Right lung (tissue), 10 donors: ENCODE results near the gene TBRG4. TPM values are rescaled to one million over a fixed set of nuclear protein-coding genes. Genes with fewer than 3 reads are reported as not detected.
"Not testable (repeated sequence)": the region's sequence is repeated elsewhere in the genome, so short reads cannot be mapped to it uniquely, and the experiment has no call there.

ENCODE experiments used
- DNase-seq, 2 donors: peaks; one replicate each; pipeline ENCODE4 v3.0.0-alpha.2; 2013
- long read RNA-seq, 8 donors: transcript quantifications; one replicate each; lab custom pipeline, GENCODE V29; 2026
- polyA plus RNA-seq, 5 donors: library from polyadenylated mRNA; unstranded; fragments of 120-200 nt; gene quantifications; one replicate each; pipeline versions ENCODE4 v1.2.1 to v1.2.3, GENCODE V29; 2013; ENCODE audit warnings: inconsistent platforms in 1 of 5, low replicate concordance in 1 of 5; ENCODE audit not compliant: insufficient read length in 5 of 5, insufficient read depth in 1 of 5

TBRG4 gene
- polyA plus RNA-seq: 10 to 100 TPM; 36.7 to 51.1 (median 44.9) TPM
- long read RNA-seq, donor 1, transcript TBRG4-201 (11 exons, 2,243 nt): major isoform, 6 of 11 reads
- long read RNA-seq, donor 1, partial matches to known transcripts: 0 of 11 reads
- long read RNA-seq, donor 1, other reads (novel, unspliced or antisense): 0 of 11 reads
- long read RNA-seq, donor 2, partial matches to known transcripts: 0 of 4 reads
- long read RNA-seq, donor 2, other reads (novel, unspliced or antisense): 0 of 4 reads
- long read RNA-seq, donor 3, partial matches to known transcripts: 5 of 15 reads
- long read RNA-seq, donor 3, other reads (novel, unspliced or antisense): 0 of 15 reads
- long read RNA-seq, donor 4, partial matches to known transcripts: 5 of 6 reads
- long read RNA-seq, donor 4, other reads (novel, unspliced or antisense): 0 of 6 reads
- long read RNA-seq, donor 5, partial matches to known transcripts: 5 of 10 reads
- long read RNA-seq, donor 5, other reads (novel, unspliced or antisense): 0 of 10 reads
- long read RNA-seq, donor 6, partial matches to known transcripts: 17 of 23 reads
- long read RNA-seq, donor 6, other reads (novel, unspliced or antisense): 0 of 23 reads
- long read RNA-seq, donor 7, partial matches to known transcripts: 8 of 13 reads
- long read RNA-seq, donor 7, other reads (novel, unspliced or antisense): 0 of 13 reads
- long read RNA-seq, donor 8, partial matches to known transcripts: 0 of 1 reads
- long read RNA-seq, donor 8, other reads (novel, unspliced or antisense): 0 of 1 reads

DNA sequence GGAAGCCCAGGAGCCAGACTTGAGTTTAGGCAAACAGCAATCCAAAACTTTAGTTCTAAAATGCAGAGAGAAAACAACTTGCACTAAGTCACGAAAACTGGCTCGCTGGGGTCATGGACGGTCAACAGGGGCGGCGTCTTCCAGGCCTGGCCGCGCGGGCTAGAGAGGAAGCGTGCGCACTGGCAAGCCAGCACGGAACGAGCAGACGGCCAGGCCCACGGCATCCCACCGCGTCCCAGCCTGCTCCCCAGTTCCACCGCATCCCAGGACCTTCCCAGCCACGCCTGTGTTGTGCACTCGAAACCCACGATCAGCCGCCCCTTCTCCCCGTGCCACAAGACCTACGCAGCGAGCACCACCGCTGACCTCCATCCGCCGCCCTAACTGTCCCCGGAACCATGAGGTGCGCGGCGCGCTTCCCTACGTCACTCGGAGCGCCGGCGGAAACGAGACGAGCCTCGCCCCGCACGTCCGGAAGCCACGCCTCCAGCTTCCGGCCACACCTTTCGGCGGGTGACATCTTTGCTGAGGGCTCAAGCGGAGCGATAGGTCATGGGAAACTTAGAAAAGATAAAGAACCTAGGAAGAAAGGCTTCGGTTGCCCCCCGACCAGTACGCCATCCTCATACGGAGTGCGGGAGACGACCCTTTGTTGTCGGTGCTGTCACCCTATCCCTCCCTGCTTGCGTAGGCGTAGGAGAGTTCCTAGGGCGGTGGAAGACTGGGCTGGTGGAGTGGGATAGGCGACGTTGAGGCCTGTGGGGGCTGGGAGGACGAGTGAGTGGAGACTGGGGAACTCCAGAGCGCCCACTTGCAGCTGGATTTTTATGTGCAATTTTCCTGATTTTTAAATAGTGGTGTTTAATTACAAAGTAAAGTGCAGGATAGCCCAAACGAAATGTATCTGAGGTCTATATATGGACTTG is at the start of gene TBRG4:
Gene TBRG4, minus strand, starts transcription at position 400 of the 926 bp plus-strand sequence. CDS start 2,460 bp downstream, outside the sequence.
- peak; percentile 96 for DNase-seq

DNA sequence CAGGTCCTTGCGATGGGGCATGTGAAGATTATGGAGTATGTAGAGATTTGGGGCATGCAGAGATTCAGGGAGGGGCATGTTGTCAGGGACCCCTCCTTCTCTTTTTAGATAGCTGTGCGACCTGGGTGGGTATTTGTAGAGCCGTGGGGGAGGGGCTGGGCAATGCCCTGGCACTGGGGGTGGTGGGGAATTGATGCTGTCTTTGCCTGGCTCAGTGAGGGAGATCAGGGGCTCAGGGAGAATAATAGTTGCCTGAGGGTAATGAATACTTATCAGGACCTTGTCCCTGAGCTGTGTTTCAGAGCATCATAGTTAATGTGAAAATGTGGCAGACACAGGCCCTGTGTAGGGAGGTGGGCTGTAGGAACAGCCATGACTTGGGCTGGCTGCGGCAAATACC is 49.6 kb upstream of the TBRG4 start:
- no peak for DNase-seq

DNA sequence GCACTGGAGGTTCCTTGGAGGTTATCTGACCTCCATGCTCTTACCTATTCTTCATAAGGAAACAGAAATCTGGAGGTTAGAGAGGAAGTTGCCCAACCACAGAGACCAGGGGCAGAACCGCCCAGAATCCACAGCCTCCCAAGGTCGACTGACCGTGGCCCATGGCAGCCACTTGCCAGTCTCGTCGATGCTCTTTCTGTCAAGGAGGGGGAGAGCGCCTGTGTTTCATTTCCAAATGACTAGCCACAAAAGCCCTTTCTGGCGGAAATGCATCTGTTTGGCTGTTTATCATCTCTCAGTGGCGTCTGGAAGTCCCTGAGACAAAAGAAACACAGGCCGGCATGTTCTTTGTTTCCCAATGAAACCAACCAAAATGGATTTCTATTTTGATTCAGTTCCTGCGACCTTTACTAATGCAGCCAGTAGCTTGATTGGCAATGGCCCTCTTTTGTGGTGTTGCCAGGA is 49.0 kb upstream of the TBRG4 start:
- DNase-seq: no peak

DNA sequence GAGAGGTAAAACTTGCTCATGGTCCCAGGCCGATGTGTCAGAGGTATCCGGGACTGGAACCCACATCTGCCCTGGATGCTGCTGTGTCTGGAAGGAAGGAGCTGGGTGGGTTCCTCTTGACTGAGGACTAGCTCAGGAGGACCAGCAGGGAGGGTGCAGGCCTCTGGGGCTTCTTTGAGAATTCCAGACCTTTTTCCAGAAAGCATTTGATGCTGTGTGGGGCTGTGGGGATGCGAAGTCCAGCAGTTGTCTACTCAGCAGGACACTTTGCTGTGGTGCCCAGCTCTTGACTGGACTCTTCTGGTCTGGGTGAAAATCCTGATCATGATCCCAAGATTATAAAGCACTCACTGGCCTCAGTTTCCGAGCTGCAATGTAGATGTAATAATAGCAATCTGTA is 47.8 kb upstream of the TBRG4 start:
- no peak for DNase-seq

DNA sequence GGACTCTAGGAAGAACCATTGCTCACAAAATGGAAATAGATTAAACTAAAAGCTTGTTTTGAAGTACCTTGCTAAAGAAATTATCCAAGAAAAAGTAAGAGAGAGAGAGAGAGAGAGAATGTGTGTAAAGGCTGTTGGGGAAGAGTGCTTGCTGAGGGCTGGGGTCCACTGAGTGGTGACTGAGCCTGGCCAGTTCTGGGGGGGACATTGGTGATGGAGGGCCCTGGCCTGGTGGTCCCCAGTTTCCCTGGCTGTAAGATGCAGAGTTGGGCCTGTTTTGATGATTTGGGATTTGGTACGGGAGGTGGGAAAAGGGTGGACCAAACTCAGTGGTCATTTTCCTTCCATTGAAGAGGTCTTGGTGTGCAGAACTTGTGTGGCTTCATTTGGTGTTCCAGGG is 47.0 kb upstream of the TBRG4 start:
- DNase-seq: no peak

DNA sequence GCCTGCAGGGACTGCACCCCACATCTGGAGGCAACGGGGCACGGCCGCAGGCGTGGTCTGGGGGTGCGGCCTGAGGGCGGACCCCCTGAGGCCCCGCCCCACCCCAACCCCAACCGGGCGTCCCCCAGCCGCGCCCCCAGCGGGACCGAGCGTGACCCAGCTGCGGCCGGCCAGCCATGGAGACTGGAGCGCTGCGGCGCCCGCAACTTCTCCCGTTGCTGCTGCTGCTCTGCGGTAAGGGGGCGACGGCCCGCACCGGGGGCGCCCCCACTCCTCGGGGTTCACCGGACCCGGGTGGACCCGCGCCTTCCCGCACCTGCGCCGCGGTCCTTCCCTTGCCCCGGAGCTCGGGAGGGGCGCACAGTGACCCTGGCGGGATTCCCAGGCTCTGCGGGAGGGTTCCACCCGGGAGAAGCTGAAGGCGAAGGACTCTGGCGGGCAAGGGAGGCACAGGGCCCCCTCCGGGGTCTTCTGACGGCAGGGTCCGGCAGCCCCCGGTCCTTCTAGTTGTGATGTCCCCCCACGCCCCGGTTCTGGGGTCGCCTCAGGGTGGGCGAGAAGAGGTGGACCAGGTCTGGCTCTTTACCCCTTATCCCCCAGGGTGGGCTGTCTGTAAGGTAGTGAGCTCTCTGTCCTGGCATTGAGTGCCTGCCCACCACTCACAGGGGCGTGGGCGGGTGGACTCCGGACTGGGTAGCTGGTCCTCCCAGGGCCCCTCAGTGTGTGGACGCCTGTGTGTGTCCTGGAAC is 46.3 kb upstream of the TBRG4 start, which contains the start of gene RAMP3:
Gene RAMP3, plus strand, starts transcription at position 139 of the 749 bp plus-strand sequence. Its CDS starts 38 bp downstream, at position 177.
- no peak for DNase-seq

DNA sequence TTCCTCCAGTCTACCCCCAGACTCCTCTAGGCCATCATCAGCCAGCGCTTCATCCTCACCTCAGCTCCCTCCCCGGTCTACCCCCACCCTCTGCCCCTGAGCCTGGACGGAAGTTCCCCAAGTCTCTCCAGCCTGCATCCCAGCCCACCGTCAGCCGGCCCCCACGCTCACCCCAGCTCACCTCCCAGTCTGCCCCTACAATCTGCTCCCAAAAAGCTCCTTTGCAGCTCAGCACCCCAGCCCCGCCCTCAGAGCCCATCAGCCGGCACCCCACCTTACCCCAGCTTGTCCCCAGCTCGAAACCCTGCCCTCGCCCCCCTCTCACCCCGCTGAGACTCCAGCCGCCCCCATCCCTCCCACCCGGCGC is 45.8 kb upstream of the TBRG4 start:
- no peak for DNase-seq

DNA sequence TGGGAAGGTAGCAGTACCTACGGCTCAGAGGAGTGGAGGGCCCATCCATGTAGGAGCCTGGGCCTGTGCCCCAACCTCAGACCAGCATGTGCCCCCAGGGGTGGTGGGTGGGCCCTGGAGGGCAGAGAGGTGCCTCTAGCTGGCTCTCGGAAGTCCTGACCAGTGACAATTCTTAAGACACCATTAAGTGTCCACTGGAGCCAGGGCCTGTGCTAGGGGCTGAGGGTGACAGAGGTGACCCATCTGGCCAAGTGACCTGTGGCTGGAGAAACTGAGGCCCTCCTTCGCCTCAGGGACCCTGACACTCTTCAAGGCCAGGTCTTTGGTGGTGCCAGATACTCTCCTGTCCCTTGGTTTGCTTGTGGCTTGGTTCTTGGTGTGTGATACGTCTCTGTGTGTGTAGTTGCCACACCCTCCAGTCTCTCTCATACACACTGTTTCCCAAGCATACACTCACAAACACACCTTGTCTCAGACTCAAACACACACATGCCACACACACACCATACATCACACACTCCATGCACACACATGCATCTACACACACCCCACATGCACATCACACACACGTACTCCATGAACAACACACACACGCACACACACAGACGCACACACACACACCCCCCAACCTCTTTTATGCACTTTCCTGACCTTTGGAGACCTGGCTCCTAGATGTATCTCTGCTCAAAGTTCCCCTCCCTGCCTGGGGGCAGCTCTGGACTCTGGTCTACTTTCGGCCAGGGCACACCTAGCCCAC is 45.2 kb upstream of the TBRG4 start:
- no peak for DNase-seq

DNA sequence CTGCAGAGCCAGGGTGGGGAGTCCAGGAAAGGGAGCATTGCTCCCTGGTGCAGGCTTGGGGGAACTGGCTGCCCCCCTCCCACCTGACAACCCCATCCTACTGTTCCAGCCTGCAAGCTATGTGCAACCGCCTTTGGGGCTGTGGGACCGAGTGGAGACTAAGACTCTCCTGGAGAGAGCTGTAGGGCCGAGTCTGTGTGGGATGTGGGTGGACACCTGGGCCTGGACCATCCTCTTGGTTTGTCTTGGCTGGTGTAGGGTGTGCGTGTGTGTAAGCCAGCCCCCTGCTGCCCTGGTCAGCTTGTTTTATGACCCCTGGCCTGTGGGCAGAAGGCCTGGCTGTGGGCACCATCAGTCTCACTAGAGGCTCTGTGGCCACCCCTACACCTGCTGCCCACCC is 44.4 kb upstream of the TBRG4 start:
- DNase-seq: no peak

DNA sequence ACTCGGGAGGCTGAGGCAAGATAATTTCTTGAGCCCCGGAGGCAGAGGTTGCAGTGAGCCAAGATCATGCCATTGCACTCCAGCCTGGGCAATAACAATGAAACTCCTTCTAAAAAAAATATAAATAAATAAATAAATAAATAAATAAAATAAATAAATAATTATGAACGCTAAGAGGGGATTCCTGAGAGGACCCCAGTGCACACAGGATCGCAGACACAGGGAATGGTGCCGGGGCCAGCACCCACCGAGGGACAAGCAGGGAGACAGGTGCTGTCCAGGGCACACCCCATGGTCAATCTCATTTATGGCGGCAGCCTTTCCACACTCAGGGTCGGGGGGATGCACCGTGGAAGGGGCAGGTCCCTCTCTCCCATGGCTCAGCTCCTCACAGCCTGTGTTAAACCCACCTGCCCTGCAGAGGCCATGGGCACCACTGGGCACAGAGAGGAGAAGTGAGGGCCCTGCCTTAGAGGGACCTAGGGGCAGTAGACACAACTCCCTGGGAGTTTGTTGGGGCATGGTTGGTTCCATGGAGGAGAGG is 43.9 kb upstream of the TBRG4 start:
- no peak for DNase-seq

DNA sequence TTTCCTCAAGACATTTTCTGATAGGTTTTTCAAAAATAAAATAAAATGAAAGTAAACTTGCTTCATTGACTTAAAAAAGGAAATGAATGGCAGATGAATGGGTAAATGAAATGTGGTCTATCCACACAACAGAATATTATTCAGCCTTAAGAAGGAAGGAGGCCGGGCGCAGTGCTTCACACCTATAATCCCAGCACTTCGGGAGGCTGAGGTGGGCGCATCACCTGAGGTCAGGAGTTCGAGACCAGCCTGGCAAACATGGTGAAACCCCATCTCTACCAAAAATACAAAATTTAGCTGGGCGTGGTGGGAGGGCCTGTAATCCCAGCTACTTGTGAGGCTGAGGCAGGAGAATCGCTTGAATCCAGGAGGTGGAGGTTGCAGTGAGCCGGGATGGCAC is 42.4 kb upstream of the TBRG4 start:
- DNase-seq: not testable (repeated sequence)

DNA sequence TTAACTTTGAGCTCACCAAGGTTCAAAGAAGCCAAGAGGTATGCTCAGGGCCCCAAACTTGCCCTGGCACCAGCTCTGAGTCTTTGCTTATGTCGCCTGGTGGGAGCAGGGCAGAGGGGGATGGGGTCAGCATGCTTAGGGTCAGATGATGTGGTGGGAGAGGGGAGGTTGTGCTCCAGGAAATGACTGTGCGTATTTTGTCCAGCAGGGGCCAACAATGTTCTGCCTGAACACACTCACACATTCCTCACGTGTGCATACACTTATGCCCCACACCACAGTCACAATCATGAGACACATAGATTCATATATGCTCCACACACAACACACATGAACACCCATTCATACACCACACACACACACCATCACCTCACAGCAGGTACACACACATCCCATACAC is 41.7 kb upstream of the TBRG4 start:
- no peak for DNase-seq

DNA sequence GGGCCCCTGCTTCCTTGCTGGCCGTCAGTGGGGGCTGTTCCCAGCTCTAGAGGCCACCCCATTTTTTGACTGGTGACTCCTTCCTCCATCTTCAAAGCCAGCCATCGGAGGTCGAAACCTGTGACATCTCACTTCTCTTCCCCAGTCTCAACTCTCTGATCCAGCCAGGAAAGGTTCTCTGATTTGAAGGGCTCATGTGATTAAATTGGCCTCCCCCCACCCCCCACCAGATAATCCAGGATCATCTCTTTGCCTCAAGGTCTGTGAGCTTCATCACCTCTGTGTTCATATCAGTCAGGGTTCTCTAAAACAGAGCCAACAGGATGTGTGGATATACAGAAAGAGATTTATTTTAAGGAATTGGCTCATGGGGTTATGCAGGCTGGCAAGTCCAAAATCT is 40.5 kb upstream of the TBRG4 start:
- no peak for DNase-seq

DNA sequence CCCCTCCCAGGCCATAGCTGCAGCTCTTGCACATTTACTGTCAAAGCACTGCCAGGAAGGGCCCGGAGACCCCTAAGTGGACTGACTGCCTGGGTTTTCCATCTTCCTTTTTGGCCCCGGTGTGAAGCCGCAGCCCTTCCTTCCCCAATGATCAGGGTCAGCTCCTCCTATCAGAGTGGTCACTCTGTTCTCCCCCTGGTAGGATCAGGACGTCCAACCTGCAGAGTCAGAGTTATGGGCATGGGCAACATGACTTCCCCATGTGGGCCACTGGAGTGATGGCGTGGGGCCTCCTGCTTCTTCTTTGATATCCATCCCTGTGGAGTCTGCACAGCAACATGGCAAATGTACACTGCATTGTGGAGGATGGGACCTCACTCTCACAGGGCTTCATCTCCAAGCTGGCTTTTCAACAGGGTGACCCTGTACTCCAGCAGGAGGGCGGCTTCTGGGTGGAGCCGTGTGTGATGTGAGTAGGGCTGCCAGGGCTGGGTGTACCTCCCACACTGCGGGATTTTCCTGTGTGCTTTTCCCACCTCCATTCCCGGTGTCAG is 39.7 kb upstream of the TBRG4 start:
- DNase-seq: no peak

DNA sequence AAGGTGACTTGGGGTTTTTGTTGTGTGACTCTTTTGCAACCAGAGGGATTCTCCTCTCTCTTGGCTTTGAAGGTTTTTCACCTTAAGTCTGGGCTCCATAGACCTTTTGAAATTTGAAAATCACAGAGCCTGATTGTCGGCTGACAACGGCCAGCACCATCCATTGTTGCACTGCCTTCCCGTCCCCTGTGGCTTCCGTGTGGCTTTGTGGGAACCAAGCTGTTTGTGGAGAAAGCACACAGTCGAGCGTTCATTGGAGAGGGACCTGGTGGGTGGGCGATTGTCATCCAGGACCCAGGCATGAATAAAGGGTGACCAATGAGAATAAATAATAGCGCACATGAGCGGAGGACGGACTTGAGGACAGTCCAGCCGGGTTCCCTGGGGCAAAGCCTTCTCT is 38.7 kb upstream of the TBRG4 start:
- no peak for DNase-seq

DNA sequence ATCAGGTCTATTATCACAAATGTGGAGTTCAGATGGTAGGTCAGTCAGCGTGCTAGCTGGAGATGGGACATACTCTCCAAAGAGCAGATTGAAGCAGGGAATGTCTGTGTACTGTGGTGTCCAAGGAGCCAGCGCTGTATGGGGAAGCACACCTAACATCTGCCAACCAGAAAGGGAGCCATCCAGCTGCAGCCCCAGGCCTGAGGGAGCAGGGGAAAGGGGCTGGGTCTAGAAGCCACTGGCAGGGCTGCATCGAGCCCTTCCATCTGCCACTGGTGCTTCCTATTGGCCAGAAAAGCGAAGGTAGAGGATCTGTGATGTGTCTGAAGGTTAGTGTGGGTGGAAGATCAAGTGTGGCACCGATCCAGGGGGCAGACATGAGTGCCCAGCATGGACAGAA is 38.1 kb upstream of the TBRG4 start:
- no peak for DNase-seq

DNA sequence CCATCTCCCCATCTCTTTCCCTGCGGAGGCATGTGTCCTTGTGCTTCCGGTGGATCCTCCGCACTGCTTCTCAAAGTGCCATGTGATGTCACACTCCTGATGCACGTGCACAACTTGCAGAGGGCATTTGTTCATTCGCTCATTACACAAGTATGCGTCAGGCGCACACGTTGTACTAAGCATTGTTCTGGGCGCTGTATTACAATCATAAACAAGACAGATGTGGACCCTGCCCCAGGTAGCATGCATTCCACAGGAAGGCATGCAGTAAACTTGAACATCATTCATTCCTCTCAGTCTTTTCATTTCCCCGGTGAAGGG is 37.1 kb upstream of the TBRG4 start:
- no peak for DNase-seq

DNA sequence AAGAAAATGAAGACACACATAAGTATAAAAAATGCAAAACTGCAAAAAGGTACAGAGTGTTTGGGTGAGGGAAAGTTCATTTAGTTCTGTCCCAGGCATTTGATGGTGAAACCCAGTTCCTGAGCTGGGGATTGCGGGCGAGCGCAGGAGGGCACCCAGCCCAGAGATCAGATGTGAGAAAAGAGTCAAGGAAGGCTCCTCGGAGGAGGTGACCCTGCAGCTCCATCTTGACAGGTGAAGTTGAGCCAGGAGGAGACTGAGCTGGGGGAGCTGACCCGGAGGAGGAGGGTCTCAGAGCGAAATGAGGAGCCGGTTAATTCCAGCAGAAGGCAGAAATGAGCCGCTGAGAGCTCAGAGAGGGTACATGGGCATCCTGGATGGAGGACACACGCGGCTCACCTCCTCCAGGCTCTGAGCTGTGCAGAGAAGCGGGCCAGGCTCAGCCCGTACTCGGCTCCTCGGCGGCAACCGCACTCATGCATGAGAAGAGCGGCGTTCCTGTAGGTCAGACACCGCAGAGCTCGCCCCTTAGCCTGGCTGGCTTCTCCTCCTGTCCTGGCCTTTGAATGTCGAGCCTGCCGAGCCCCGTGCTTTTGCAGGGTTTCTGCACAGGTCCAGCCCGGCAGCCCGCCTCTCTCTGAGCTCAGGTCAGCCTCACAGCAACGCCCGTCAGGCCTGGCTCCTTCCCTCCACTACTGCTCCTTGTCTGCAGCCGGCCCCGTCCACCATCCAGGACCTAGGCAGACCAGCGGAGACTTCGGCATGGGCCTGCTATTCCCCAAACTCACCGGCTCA is 36.6 kb upstream of the TBRG4 start:
- no peak for DNase-seq
